HG03066 (cell line): ENCODE data around the gene SERTAD2.

Experiments
- ATAC-seq: cut with Tn5 transposase; IDR thresholded peaks from one replicate; pipeline ENCODE4 v1.9.1; 2021; ENCODE audit warnings: low read depth; ENCODE audit not compliant: unreplicated experiment

Gene SERTAD2

DNA sequence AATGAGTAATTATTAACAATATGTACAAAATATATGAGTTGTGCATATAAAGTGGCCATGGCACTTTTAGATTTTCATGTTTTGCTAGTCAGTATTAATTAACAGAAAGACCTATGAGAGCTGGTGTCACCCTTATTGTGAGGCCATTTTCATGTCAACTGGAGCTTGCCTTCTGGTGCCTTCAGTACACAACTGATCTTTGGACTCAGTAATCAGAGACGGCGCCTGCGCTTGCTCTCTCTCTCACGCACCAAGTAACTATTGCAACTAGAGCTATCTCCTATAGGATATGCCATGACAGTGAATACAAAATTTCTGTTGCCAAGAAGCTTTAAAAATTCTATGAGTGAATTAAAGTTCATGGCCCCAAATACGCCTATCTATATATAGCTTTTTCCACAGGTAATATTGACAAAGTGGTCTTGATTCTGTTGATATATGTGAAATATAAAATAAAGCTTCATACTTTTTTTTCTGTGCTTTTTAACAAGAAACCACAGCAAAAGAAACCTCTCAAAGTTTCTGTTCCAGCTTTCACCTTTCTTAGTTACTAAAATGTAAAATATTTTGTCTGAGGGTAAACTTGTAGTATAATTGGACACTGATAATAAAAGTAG is 2.9 kb downstream of the SERTAD2 start:
- ATAC-seq = no peak

- no peak for ATAC-seq
Observed at GRCh38 chr2:64650296-64650695, 3.4 kb downstream of the SERTAD2 start.

GRCh38 chr2:64649626-64650025 is 4.1 kb downstream of the SERTAD2 start:
- no peak for ATAC-seq

- ATAC-seq = no peak
Observed at GRCh38 chr2:64649013-64649484, 4.7 kb downstream of the SERTAD2 start.

- no peak for ATAC-seq
Observed at GRCh38 chr2:64646007-64646880, 7.5 kb downstream of the SERTAD2 start.

GRCh38 chr2:64644458-64645382 is 9.0 kb downstream of the SERTAD2 start:
- ATAC-seq = peak; percentile 41

DNA sequence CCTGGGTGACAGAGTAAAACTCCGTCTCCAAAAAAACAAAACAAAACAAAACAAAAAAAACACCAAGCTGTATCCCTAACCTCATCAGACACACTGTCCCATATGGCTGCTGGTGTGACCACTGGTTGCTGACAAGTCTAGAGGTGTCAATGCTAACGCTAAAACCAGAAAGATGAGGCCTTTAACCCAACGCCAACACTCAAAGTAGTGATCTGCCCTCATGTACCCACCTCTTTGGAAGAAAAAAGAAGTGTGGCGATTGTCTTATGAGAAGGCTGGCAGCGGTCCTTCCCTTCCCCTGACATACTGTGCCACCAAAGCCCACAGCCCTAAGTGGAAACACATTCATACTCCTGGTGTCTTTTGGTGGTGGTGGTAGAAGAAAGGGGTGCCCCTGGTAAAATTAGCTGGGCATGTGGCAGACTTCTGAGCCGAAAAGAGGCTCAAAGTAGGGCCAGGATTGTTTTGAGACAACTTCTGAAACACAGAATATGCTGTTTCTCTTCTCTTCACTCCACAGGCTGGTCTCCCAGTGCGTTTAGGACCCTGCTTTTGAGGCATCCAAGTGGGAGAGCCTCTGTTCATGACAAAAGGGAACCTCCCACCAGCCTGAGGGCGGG is 9.8 kb downstream of the SERTAD2 start:
- peak; percentile 4 for ATAC-seq

GRCh38 chr2:64641599-64641998 is 12.1 kb downstream of the SERTAD2 start:
- ATAC-seq = no peak

- ATAC-seq = no peak
Observed at GRCh38 chr2:64640153-64641044, 13.3 kb downstream of the SERTAD2 start.

- ATAC-seq = no peak
Observed at GRCh38 chr2:64639691-64640090, 14.0 kb downstream of the SERTAD2 start.

- ATAC-seq = no peak
Observed at GRCh38 chr2:64638502-64639120, 15.1 kb downstream of the SERTAD2 start.

GRCh38 chr2:64637931-64638330 is 15.8 kb downstream of the SERTAD2 start:
- no peak for ATAC-seq

GRCh38 chr2:64637000-64637635 is 16.6 kb downstream of the SERTAD2 start:
- ATAC-seq = peak; percentile 60

- peak; percentile 64 for ATAC-seq
Observed at GRCh38 chr2:64635976-64636911, 17.5 kb downstream of the SERTAD2 start.

- ATAC-seq = no peak
Observed at GRCh38 chr2:64634345-64635267, 19.1 kb downstream of the SERTAD2 start.
